H1 (cell line): ENCODE measurements around the gene DRD1. TPM values are rescaled to one million over a fixed set of nuclear protein-coding genes. Genes with fewer than 3 reads are reported as not detected.

Experiments used
- CTCF ChIA-PET: fragments of 300-600 bp; sonication (Branson Sonifier 250); formaldehyde crosslinking; loops from one replicate; lab custom pipeline; 2021; ENCODE audit not compliant: partially characterized antibody; lab: Charles Lee
- POLR2A ChIA-PET: fragments of 300-600 bp; sonication (Branson Sonifier 250); formaldehyde crosslinking; loops from one replicate; lab custom pipeline; 2021; ENCODE audit warnings: inconsistent platforms; ENCODE audit not compliant: partially characterized antibody; lab: Charles Lee
- DNase-seq, 2 experiments: peaks; one replicate each; pipeline versions ENCODE4 v3.0.0 to v3.0.0-alpha.2; 2010 to 2022; ENCODE audit warnings: low spot score in 2 of 2, low read depth in 1 of 2, mixed read lengths in 1 of 2
- FAIRE-seq: peaks from 2 replicates; lab custom pipeline; 2011; peaks lifted over from hg19 to GRCh38; lab: Jason Lieb, UNC
- H2AFZ ChIP-seq: 2 replicates; pipeline ENCODE4 v1.8.1; 2012; ENCODE audit warnings: low read length, inconsistent platforms
- H2AK5ac ChIP-seq: 2 replicates; pipeline ENCODE4 v1.6.1; 2013; ENCODE audit warnings: low read depth, low read length
- H2BK120ac ChIP-seq: replicated peaks from 2 replicates; pipeline ENCODE3; 2013; ENCODE audit warnings: low read depth, low read length, inconsistent platforms
- H2BK12ac ChIP-seq: 2 replicates; pipeline ENCODE4 v1.6.1; 2013; ENCODE audit warnings: low read depth, low read length
- H2BK15ac ChIP-seq: 2 replicates; pipeline ENCODE4 v1.6.1; 2013; ENCODE audit warnings: low read length
- H2BK20ac ChIP-seq: 2 replicates; pipeline ENCODE4 v1.6.1; 2013; ENCODE audit warnings: low read length
- H2BK5ac ChIP-seq: 2 replicates; pipeline ENCODE4 v1.6.1; 2013; ENCODE audit warnings: low read depth, low read length
- H3K14ac ChIP-seq: 2 replicates; pipeline ENCODE4 v1.6.1; 2013; ENCODE audit warnings: inconsistent platforms; ENCODE audit not compliant: insufficient read length
- H3K18ac ChIP-seq: 2 replicates; pipeline ENCODE4 v1.6.1; 2013; ENCODE audit warnings: low read length; ENCODE audit errors: extremely low read depth
- H3K23ac ChIP-seq: 2 replicates; pipeline ENCODE4 v1.6.1; 2013; ENCODE audit warnings: inconsistent platforms; ENCODE audit not compliant: insufficient read length
- H3K23me2 ChIP-seq: 2 replicates; pipeline ENCODE4 v1.6.1; 2013; ENCODE audit warnings: low read depth, low read length
- H3K27ac ChIP-seq: 2 replicates; pipeline ENCODE4 v1.6.1; 2011; ENCODE audit warnings: low read depth, low read length, inconsistent platforms
- H3K27me3 ChIP-seq, 4 experiments: replicated peaks in 1 of 4; 1 replicate in 1 of 4; 2 replicates in 3 of 4; pipeline versions ENCODE4 v1.6.1 to v1.8.1; 2011 to 2013; ENCODE audit warnings: low read length in 3 of 4, mild to moderate bottlenecking in 3 of 4, inconsistent platforms in 2 of 4, mixed read lengths in 2 of 4, moderate library complexity in 1 of 4; ENCODE audit not compliant: control insufficient read depth in 3 of 4, insufficient read depth in 3 of 4; ENCODE audit errors: extremely low read depth in 1 of 4
- H3K36me3 ChIP-seq, 4 experiments: 2 replicates each; pipeline versions ENCODE4 v1.6.1 to v1.8.1; 2011 to 2013; ENCODE audit warnings: mild to moderate bottlenecking in 4 of 4, low read length in 3 of 4, moderate library complexity in 2 of 4, control low read depth in 1 of 4, inconsistent platforms in 1 of 4; ENCODE audit not compliant: insufficient read depth in 4 of 4, control insufficient read depth in 2 of 4
- H3K4ac ChIP-seq: replicated peaks from 2 replicates; pipeline ENCODE3; 2013; ENCODE audit warnings: low read length, low read depth, mixed read lengths, inconsistent platforms; ENCODE audit not compliant: insufficient read length
- H3K4me1 ChIP-seq, 4 experiments: replicated peaks in 1 of 4; 1 replicate in 1 of 4; 2 replicates in 3 of 4; pipeline versions ENCODE4 v1.6.1 to v1.8.1; 2011 to 2013; ENCODE audit warnings: low read length in 3 of 4, inconsistent platforms in 2 of 4, mixed read lengths in 1 of 4; ENCODE audit not compliant: insufficient read depth in 4 of 4, control insufficient read depth in 3 of 4
- H3K4me2 ChIP-seq, 2 experiments: 2 replicates each; pipeline versions ENCODE4 v1.6.1 to v1.8.1; 2011 to 2013; ENCODE audit warnings: low read depth in 2 of 2, low read length in 2 of 2, control low read depth in 1 of 2, inconsistent platforms in 1 of 2, mild to moderate bottlenecking in 1 of 2; ENCODE audit not compliant: insufficient read depth in 1 of 2
- H3K4me3 ChIP-seq, 4 experiments: fragments of 200-600, 300-600 bp in 1 of 4; sonication (generic), shearing (Covaris generic), sonication (Bioruptor Twin) in 1 of 4; 2 replicates each; pipeline versions ENCODE4 v1.5.1 to v1.8.1; 2011 to 2016; ENCODE audit warnings: low read length in 4 of 4, low read depth in 3 of 4, control low read depth in 2 of 4, inconsistent platforms in 2 of 4, mild to moderate bottlenecking in 2 of 4, mixed read lengths in 1 of 4, moderate library complexity in 1 of 4; ENCODE audit not compliant: insufficient read depth in 2 of 4; ENCODE audit errors: extremely low read depth in 1 of 4
- H3K56ac ChIP-seq: replicated peaks from 2 replicates; pipeline ENCODE3; 2013; ENCODE audit warnings: low read depth, mild to moderate bottlenecking, mixed read lengths, low read length, inconsistent platforms; ENCODE audit not compliant: insufficient read length
- H3K79me1 ChIP-seq: 2 replicates; pipeline ENCODE4 v1.6.1; 2013; ENCODE audit warnings: low read depth, low read length, control low read depth
- H3K79me2 ChIP-seq, 2 experiments: 2 replicates each; pipeline versions ENCODE4 v1.6.1 to v1.8.1; 2012 to 2013; ENCODE audit warnings: low read length in 2 of 2, mild to moderate bottlenecking in 2 of 2, inconsistent platforms in 1 of 2; ENCODE audit not compliant: insufficient read depth in 2 of 2, control insufficient read depth in 1 of 2
- H3K9ac ChIP-seq, 4 experiments: replicated peaks in 1 of 4; 1 replicate in 1 of 4; 2 replicates in 3 of 4; pipeline versions ENCODE4 v1.6.1 to v1.8.1; 2011 to 2013; ENCODE audit warnings: low read depth in 3 of 4, low read length in 3 of 4, control low read depth in 2 of 4, mild to moderate bottlenecking in 2 of 4, moderate library complexity in 2 of 4, inconsistent platforms in 1 of 4; ENCODE audit errors: extremely low read depth in 1 of 4
- H3K9me3 ChIP-seq, 2 experiments: 2 replicates each; pipeline versions ENCODE4 v1.6.1 to v1.8.1; 2012 to 2013; ENCODE audit warnings: mild to moderate bottlenecking in 2 of 2, moderate library complexity in 2 of 2, control low read depth in 1 of 2, inconsistent platforms in 1 of 2, low read depth in 1 of 2, low read length in 1 of 2, mixed read lengths in 1 of 2; ENCODE audit not compliant: insufficient read depth in 2 of 2
- H4K20me1 ChIP-seq, 2 experiments: replicated peaks in 1 of 2; 2 replicates each; pipeline versions ENCODE3 to v1.8.1; 2011 to 2013; ENCODE audit warnings: inconsistent platforms in 2 of 2, low read length in 2 of 2, mild to moderate bottlenecking in 1 of 2; ENCODE audit not compliant: insufficient read depth in 2 of 2, control insufficient read depth in 1 of 2
- H4K5ac ChIP-seq: 2 replicates; pipeline ENCODE4 v1.6.1; 2013; ENCODE audit warnings: low read length, low read depth, mixed read lengths, inconsistent platforms; ENCODE audit not compliant: insufficient read length
- H4K8ac ChIP-seq: 2 replicates; pipeline ENCODE4 v1.8.0; 2013; ENCODE audit warnings: mild to moderate bottlenecking, moderate library complexity, low read length, inconsistent platforms; ENCODE audit not compliant: insufficient read depth; ENCODE audit errors: extremely low read depth
- H4K91ac ChIP-seq: replicated peaks from 2 replicates; pipeline ENCODE3; 2013; ENCODE audit warnings: low read length, mixed read lengths, inconsistent platforms; ENCODE audit not compliant: insufficient read length
- ATF2 ChIP-seq: IDR thresholded peaks from 2 replicates; pipeline ENCODE4 v1.6.1; 2012; ENCODE audit warnings: low read length, inconsistent platforms
- CEBPB ChIP-seq: IDR thresholded peaks from 2 replicates; pipeline ENCODE4 v1.6.1; 2012; ENCODE audit warnings: low read depth, low read length
- CHD1 ChIP-seq: IDR thresholded peaks from 2 replicates; pipeline ENCODE4 v1.6.1; 2012; ENCODE audit warnings: low read depth, low read length, improper control_type of control experiment
- GABPA ChIP-seq: IDR thresholded peaks from 2 replicates; pipeline ENCODE4 v1.6.1; 2011; ENCODE audit warnings: mild to moderate bottlenecking, low read length, moderate library complexity, borderline replicate concordance; ENCODE audit not compliant: insufficient read depth
- RAD21 ChIP-seq, 2 experiments: IDR thresholded peaks in 1 of 2; conservative IDR thresholded peaks in 1 of 2; 2 replicates each; pipeline ENCODE4 v1.6.1; 2011; ENCODE audit warnings: low read depth in 2 of 2, low read length in 2 of 2, improper control_type of control experiment in 1 of 2, inconsistent platforms in 1 of 2, mild to moderate bottlenecking in 1 of 2, moderate library complexity in 1 of 2
- USF2 ChIP-seq: IDR thresholded peaks from 2 replicates; pipeline ENCODE4 v1.6.1; 2011; ENCODE audit warnings: low read length, improper control_type of control experiment
- WGBS, 2 experiments: shearing (Covaris generic) in 1 of 2; methylation state at CpG; one replicate each; pipeline versions ENCODE4 v1.1.6 to v1.1.7; 2013 to 2015; ENCODE audit warnings: low lambda C conversion rate in 2 of 2, mixed read lengths in 2 of 2, inconsistent platforms in 1 of 2, low coverage in 1 of 2, missing lambda C conversion rate in 1 of 2; ENCODE audit not compliant: insufficient replicate concordance in 2 of 2, insufficient coverage in 1 of 2, insufficient read length in 1 of 2; ENCODE audit errors: extremely low coverage in 1 of 2, missing lambda C conversion rate in 1 of 2; 5-methylcytosine and 5-hydroxymethylcytosine counted together
- polyA plus RNA-seq, 7 experiments: library from polyadenylated mRNA; depleted of rRNA in 3 of 7; stranded (reverse) in 5 of 7; unstranded in 2 of 7; fragments of >200 nt in 5 of 7; fragments of 200-250 nt in 2 of 7; gene quantifications; 1 replicate in 5 of 7; 2 replicates in 1 of 7; 4 replicates in 1 of 7; pipeline versions ENCODE4 v1.2.1 to v1.2.3, GENCODE V29; 2011 to 2013; ENCODE audit warnings: missing spikeins in 2 of 7, mixed read lengths in 2 of 7
- total RNA-seq: library from RNA; stranded (reverse); fragmentation: NEBNext Ultra II Directional; extraction: Animal tissue kit (Norgen Biotek cat#: 25700); gene quantifications from 2 replicates; pipeline ENCODE4 v1.2.1, GENCODE V29; 2021

Gene DRD1
- total and polyA plus RNA-seq, 2 of the 8 experiments (the other 6 are each of a cell fraction or from before 2014, with no cell fraction given), result 0.03 to 0.19 TPM

GRCh38 chr5:175464074-175464941, 20.3 kb upstream of the DRD1 start:
- Histone ChIP-seq H3K27ac (no peak overlapping the region), H4K20me1 (no peaks in the 10 kb centered on the region), H3K36me3 (no peaks in the 10 kb centered on the region), H3K4me1 (no peaks in the 10 kb centered on the region; a peak in 1 of 7 replicates), H4K5ac (no peak overlapping the region), H3K14ac (no peak overlapping the region), H3K27me3 (no peaks in the 10 kb centered on the region), H3K79me1 (no peaks in the 10 kb centered on the region), H2BK12ac (no peak overlapping the region), H3K9me3 (no peaks in the 10 kb centered on the region), H3K4me2 (peak overlapping the region in 1 of 2 experiments; percentile 30; a peak in 1 of 4 replicates), H2BK5ac (no peak overlapping the region), H2BK15ac (no peak overlapping the region), H3K4me3 (no peak overlapping the region), H3K4ac (no peak overlapping the region), H4K8ac (no peak overlapping the region), H2AFZ (peak overlapping the region; percentile 97), H3K9ac (no peak overlapping the region), H3K23ac (no peak overlapping the region), H2BK120ac (no peak overlapping the region), H3K18ac (no peak overlapping the region), H3K23me2 (no peaks in the 10 kb centered on the region), H4K91ac (no peak overlapping the region), H2BK20ac (no peak overlapping the region), H3K56ac (no peak overlapping the region), H3K79me2 (no peaks in the 10 kb centered on the region), H2AK5ac (no peak overlapping the region)
- ChIA-PET POLR2A (interaction anchor here (1.4 kb wide), 1 partner anchor 14 kb away, joined by 5 read pairs; the partner anchor contains the start of gene SFXN1), CTCF (interaction anchor here (0.6 to 3.7 kb wide), 72 partner anchors 8 to 1028 kb away, joined by 3 to 18 read pairs (median 4); partner anchors contain the start of genes DRD1 and SFXN1)
- FAIRE-seq (peak; percentile 62), DNase-seq (peak in 1 of 2 experiments; percentile 87)
- WGBS, 2 experiments, result 59% methylated on average over 10 of the region's 11 CpGs; no CpG with 5 or more reads in 1 of the 2 experiments
- TF ChIP-seq CEBPB, result peak; percentile 90; the same call in 1 of the 2 replicates
- no peak for TF ChIP-seq CHD1
- no peak for TF ChIP-seq GABPA
- peak; percentile 68 to 81 for TF ChIP-seq RAD21 (IDR thresholded peaks at IDR 0.05 in 1 of 2, conservative IDR thresholded peaks at IDR 0.05 in 1 of 2; ENCODE audit: low read depth in 2 of 2, low read length in 2 of 2)
- no peak for TF ChIP-seq USF2
- no peak for TF ChIP-seq ATF2
